8988T (cell line): ENCODE data around the gene USPL1.
"Not testable (repeated sequence)": the region's sequence is repeated elsewhere in the genome, so short reads cannot be mapped to it uniquely, and the experiment has no call there.

ENCODE experiments used
- DNase-seq: peaks from one replicate; pipeline ENCODE4 v3.0.0; 2011

Gene USPL1

GRCh38 chr13:30617315-30618185 lies at the start of gene USPL1:
TSS of gene USPL1 (plus strand) at chr13:30617920. CDS start at chr13:30621141, 3,221 bp downstream.
- peak; percentile 60 for DNase-seq

DNA sequence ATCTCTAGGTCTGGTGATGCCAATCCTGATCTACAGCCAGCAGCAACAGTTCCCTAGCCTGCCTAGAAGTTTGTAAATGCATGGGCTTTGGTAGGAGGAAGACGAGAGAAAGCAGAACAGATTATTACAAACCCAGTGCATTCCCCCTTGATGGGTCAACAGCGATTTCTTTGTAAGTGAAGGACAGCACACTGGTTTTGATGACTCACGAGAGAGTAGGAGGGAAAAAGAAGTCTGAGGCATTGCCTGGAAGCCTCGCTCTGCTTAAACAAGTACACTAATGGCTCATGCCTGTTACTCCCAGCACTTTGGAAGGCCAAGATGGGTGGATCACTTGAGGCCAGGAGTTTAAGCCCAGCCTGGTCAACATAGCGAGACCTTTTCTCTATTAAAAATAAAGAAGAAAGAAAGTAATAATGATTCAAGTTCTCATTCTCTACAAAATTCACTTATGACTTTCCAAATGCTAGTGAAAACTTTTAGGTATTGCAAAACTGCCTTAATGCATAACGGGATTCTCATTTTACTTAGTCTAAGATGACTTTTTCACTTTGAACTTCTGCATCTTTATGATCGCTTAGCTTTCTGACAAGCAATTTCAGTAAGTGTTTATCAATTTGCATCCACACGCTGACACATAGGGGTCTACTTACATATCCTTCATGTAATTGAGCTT lies 47.7 kb upstream of the USPL1 start:
- no peak for DNase-seq

DNA sequence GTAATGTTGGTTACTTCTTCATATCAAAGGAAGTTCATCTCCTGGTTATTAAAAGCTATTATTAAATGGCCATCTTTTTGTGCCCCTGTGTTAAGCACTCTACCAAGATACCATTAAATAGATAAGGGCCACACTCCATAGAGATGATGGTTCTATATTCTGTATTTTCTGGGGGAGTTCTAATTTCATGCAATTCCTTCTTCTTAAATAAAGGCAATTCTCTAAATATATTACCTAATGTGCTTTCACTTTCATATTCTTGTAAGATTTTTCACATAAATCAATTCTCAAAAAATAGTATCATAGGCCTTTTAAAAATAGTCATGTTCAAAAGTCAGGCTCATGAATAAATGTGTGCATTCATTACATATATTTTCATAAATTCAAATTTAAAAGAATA lies 47.0 kb upstream of the USPL1 start:
- no peak for DNase-seq

- DNase-seq = no peak
Measured at GRCh38 chr13:30572859-30573275, 44.9 kb upstream of the USPL1 start.

DNA sequence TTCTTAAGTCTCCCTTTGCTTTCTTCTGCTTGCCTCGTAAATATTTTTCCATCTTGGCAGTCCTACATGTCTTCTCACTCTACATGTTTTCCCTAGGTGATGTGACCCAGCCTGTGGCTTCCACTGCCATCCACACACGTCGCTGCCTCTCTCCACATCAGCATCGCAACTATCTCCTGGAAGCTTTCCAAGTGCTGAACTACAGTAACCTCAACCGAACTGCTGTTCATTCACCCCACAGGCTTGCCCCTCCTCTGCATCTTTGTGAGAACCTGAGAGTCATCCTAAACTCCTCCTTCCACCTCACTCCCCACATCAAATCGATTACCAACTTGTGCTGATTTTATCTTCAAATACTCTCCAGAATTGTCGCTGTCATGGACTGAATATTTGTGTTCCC lies 41.2 kb upstream of the USPL1 start:
- DNase-seq = no peak

GRCh38 chr13:30577401-30577852 lies 40.3 kb upstream of the USPL1 start:
- no peak for DNase-seq

GRCh38 chr13:30580852-30581502 lies 36.7 kb upstream of the USPL1 start:
- no peak for DNase-seq

- DNase-seq = no peak
Measured at GRCh38 chr13:30581582-30581981, 36.1 kb upstream of the USPL1 start.

- DNase-seq = no peak
Measured at GRCh38 chr13:30584051-30584731, 33.5 kb upstream of the USPL1 start.

- DNase-seq = no peak
Measured at GRCh38 chr13:30585748-30586262, 31.9 kb upstream of the USPL1 start.

- no peak for DNase-seq
Measured at GRCh38 chr13:30587231-30587630, 30.5 kb upstream of the USPL1 start.

- no peak for DNase-seq
Measured at GRCh38 chr13:30587739-30588138, 30.0 kb upstream of the USPL1 start.

- DNase-seq = no peak
Measured at GRCh38 chr13:30593001-30593400, 24.7 kb upstream of the USPL1 start.

GRCh38 chr13:30600496-30600895 lies 17.2 kb upstream of the USPL1 start:
- no peak for DNase-seq

- no peak for DNase-seq
Measured at GRCh38 chr13:30601836-30602235, 15.9 kb upstream of the USPL1 start.

DNA sequence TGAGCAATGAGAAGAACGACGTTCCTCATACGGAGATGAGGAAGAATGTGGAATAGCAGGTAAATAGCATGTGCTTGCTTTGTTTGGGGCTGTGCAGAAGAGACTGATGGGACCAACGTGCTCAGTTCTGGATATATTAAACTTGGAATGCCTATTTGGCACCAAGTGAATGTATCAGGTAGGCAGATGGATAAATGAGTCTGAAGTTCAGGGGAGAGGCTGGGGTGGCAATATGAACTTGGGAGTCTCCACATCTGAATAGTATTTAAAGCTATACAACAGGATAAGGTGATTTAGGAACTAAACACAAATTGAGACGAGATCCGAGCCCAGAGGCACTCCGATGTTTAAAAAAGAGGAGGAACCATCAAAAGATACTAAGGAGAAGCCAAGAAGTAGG lies 12.7 kb upstream of the USPL1 start:
- DNase-seq = no peak

DNA sequence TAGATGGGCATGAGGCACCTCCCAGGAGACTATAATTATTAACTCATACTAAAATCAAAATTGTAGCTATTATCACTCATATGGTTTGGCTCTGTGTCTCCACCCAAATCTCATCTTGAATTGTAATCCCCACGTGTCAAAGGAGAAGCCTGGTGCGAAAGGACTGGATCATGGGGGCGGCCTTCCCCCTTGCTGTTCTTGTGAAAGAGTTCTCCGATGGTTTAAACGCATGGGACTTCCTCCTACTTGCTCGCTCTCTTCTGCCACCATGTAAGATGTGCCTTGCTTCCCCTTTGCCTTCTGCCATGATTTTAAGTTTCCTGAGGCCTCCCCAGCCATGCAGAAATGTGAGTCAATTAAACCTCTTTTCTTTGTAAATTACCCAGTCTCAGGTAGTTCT lies 10.5 kb upstream of the USPL1 start:
- DNase-seq = not testable (repeated sequence)

DNA sequence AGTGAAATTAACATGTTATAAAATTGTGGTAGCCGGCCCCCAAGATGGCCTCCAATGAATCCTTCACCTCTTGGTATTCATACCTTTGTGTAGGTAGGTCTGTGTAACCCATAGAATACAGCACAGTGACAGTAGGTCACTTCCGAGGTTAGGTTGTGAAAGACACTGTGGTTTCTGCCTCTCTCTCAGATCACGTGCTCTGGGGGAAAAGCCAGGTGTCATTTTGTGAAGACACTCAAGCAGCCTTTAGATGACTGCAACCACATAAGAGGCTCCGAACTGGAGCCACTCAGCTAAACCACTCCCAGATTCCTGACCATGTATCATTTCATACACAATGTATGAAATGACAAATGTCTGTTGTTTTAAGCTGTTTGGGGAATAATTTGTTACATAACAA lies 9.8 kb upstream of the USPL1 start:
- no peak for DNase-seq

DNA sequence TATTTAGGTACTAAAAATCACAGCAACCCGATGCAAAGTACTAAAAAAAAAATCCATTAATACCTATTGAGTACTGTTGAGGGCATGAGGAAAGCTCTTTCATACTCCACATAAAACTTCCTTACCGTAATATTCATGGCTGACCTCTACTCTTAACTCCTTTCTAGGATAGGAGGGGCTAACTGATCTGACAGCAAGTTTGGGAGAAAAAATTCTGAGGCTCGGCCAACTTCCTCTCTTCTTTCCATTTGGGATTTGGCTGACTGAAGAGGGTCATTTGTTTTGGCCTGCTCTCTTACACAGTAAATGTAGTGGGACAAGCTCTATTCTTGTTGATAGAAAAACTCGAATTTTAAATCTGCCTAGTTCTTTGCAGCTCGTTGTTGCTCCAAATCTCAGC lies 9.4 kb upstream of the USPL1 start:
- DNase-seq = no peak

- DNase-seq = no peak
Measured at GRCh38 chr13:30610311-30610710, 7.4 kb upstream of the USPL1 start.

- DNase-seq = no peak
Measured at GRCh38 chr13:30615481-30615865, 2.2 kb upstream of the USPL1 start.

DNA sequence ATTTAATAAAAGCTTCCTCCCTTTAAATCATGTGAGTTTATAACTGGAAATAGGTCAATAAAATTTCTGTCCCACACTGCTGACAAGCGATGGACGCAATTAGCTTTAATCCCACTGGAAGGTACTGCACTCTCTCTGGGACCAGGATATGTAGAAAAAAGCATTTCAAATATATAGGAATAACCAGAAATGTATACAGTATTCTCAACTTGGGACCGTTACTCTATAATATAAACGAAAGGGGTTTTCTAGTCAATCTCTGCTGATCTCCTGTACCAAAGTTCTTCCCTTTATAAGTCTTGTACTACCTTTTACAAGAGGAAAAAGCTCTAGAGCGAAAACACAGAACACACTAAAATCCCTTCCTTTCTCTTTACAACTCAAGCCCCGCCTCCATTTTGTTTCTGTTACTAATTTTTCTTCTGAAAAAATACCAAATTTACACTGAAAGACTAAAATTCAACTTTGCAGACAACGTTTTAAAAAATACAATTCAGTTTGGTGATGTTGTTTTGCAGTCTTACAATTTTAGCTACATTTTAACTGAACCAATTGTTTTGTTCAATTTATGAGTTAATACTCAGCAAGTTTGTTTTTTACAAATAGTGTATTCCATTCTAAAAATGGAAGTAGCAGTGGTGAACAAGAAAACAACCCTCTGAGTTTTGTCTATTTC lies 1.7 kb upstream of the USPL1 start:
- no peak for DNase-seq
